ENCODE results near the gene GFI1B. TPM values are rescaled to one million over a fixed set of nuclear protein-coding genes. Genes with fewer than 3 reads are reported as not detected.

Gene GFI1B
- under 0.01 TPM in 1 of 2 replicates, not detected in the other for total RNA-seq

GRCh38 chr9:132978451-132979131 lies at the start of gene GFI1B:
TSS of gene GFI1B (plus strand) at chr9:132978694. CDS start at chr9:132986679, 7,985 bp downstream.

DNA sequence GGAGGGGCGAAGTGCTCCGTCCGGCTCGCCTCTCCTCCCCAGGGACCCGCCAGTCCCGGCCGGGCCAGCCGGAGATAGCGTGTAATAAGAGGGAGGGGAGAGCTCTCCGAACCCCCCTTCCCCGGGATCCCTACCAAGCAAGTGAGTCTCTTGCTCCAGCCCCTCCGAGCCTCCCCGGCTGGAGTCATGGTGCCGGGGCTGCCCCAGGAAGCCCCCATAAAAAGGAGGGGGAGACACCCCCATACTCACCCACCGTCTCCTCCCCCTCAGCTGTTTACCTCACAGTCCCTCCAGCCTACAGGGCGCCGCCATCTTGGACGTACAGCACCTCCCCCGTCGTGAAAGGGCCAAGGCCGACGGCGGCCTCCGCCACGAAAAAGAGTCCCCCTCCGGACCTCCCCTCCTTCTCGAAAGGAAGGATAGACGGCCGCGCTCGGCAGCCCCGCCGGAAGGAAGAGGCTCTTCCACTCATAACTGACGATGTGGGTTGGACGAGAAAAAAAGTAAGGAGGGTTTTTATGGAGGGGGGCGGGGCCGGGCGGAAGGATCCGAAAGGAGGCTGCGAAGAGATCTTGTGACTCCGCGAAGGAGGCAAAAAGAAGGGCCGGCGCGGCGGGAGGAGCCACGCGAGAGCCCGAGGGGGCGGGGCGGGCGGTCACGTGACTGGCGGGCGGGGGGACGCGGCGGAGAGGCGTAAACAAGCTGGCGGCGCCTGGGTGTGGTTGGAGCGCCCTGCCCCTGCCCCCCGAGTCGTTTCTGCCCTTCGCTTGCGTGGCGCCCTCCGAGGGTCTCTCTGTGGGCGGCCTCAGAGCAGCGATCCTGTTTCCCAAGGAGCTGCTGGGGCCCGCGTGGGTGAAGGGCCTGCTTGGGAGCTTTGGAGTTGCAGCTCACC lies 34.0 kb upstream of the GFI1B start, which contains the start of gene TSC1:
TSS of gene TSC1 (minus strand) at position 323 of the 892 bp plus-strand sequence. CDS start 15,744 bp downstream, outside the sequence.

GRCh38 chr9:133030317-133031129 lies 52.0 kb downstream of the GFI1B start, which contains the start of gene GTF3C5:
TSS of gene GTF3C5 (plus strand) at chr9:133030997. CDS start at chr9:133031012, 15 bp downstream.

Small RNA genes within 50 kb of the gene (small RNA-seq; reads per million reads assigned to genes)
- gene AL593851.1 (not detected), gene MIR548AW (0.20 reads per million), gene RNU7-21P (not detected)

Other genes with a start within 250 kb of the GFI1B start
- 0.22 and 0.79 TPM in 2 replicates for gene AK8, start 100.4 kb upstream of the GFI1B start, total RNA-seq
- 1.4 and 5.5 TPM in 2 replicates for gene SPACA9, start 99.8 kb upstream of the GFI1B start, total RNA-seq
- gene TSC1, start 34.1 kb upstream of the GFI1B start, total RNA-seq, result 51.8 and 55.6 TPM in 2 replicates
- gene GTF3C5, start 52.3 kb downstream of the GFI1B start, total RNA-seq, result 50.6 and 61.3 TPM in 2 replicates
- gene CEL, start 83.3 kb downstream of the GFI1B start, total RNA-seq, result 0.54 and 0.79 TPM in 2 replicates
- 35.5 and 42.0 TPM in 2 replicates for gene RALGDS, start 142.5 kb downstream of the GFI1B start, total RNA-seq
- gene GBGT1, start 185.2 kb downstream of the GFI1B start, total RNA-seq, result 3.9 and 12.7 TPM in 2 replicates
- not detected in 2 replicates for gene OBP2B, start 230.6 kb downstream of the GFI1B start, total RNA-seq